Mesenchymal stem cell (in vitro differentiated cells and primary cell): ENCODE data around the gene ZNF670.

Experiments used
- DNase-seq: peaks from one replicate; pipeline ENCODE4 v3.0.0-alpha.2; 2013
- H2AFZ ChIP-seq: one replicate; pipeline ENCODE4 v1.6.1; 2013; ENCODE audit warnings: low read depth, mild to moderate bottlenecking, control low read depth, inconsistent platforms, low read length, moderate library complexity
- H2AK5ac ChIP-seq: 2 replicates; pipeline ENCODE4 v1.6.1; 2013; ENCODE audit warnings: low read length, moderate library complexity, mild to moderate bottlenecking, inconsistent platforms; ENCODE audit not compliant: severe bottlenecking
- H2BK120ac ChIP-seq: one replicate; pipeline ENCODE4 v1.6.1; 2013; ENCODE audit warnings: low read depth, mild to moderate bottlenecking, inconsistent platforms, low read length, moderate library complexity
- H2BK12ac ChIP-seq, 2 experiments: one replicate each; pipeline ENCODE4 v1.6.1; 2013; ENCODE audit warnings: inconsistent platforms in 2 of 2, low read length in 2 of 2, mild to moderate bottlenecking in 2 of 2, moderate library complexity in 2 of 2, control low read depth in 1 of 2
- H2BK15ac ChIP-seq: one replicate; pipeline ENCODE4 v1.6.1; 2013; ENCODE audit warnings: mild to moderate bottlenecking, low read depth, inconsistent platforms; ENCODE audit not compliant: poor library complexity, severe bottlenecking
- H2BK5ac ChIP-seq: 2 replicates; pipeline ENCODE4 v1.6.1; 2013; ENCODE audit warnings: low read depth, mild to moderate bottlenecking, low read length, control low read depth, inconsistent platforms; ENCODE audit not compliant: poor library complexity, severe bottlenecking
- H3K14ac ChIP-seq, 2 experiments: one replicate each; pipeline ENCODE4 v1.6.1; 2013; ENCODE audit warnings: inconsistent platforms in 2 of 2, low read length in 2 of 2, control low read depth in 1 of 2, mild to moderate bottlenecking in 1 of 2, moderate library complexity in 1 of 2
- H3K18ac ChIP-seq, 2 experiments: one replicate each; pipeline ENCODE4 v1.6.1; 2013; ENCODE audit warnings: inconsistent platforms in 2 of 2, low read length in 2 of 2, control low read depth in 1 of 2, low read depth in 1 of 2, mild to moderate bottlenecking in 1 of 2
- H3K23ac ChIP-seq, 2 experiments: one replicate each; pipeline ENCODE4 v1.6.1; 2013; ENCODE audit warnings: inconsistent platforms in 2 of 2, low read length in 2 of 2, mild to moderate bottlenecking in 2 of 2, moderate library complexity in 2 of 2, control low read depth in 1 of 2
- H3K27ac ChIP-seq: 2 replicates; pipeline ENCODE4 v1.5.1; 2013; ENCODE audit warnings: mild to moderate bottlenecking, moderate library complexity, low read length, control low read depth, inconsistent platforms; ENCODE audit not compliant: poor library complexity, severe bottlenecking
- H3K27me3 ChIP-seq, 2 experiments: 2 replicates each; pipeline versions ENCODE4 v1.6.1 to v1.7.0; 2013; ENCODE audit warnings: low read length in 2 of 2, mild to moderate bottlenecking in 2 of 2, moderate library complexity in 2 of 2, control low read depth in 1 of 2, inconsistent platforms in 1 of 2; ENCODE audit not compliant: control insufficient read depth in 1 of 2, insufficient read depth in 1 of 2
- H3K36me3 ChIP-seq, 2 experiments: 2 replicates each; pipeline versions ENCODE4 v1.6.1 to v1.7.0; 2013; ENCODE audit warnings: low read length in 2 of 2, control low read depth in 1 of 2, inconsistent platforms in 1 of 2, low read depth in 1 of 2, mild to moderate bottlenecking in 1 of 2; ENCODE audit not compliant: insufficient read depth in 2 of 2, control insufficient read depth in 1 of 2
- H3K4ac ChIP-seq, 2 experiments: one replicate each; pipeline ENCODE4 v1.6.1; 2013; ENCODE audit warnings: inconsistent platforms in 2 of 2, low read length in 2 of 2, mild to moderate bottlenecking in 2 of 2, moderate library complexity in 2 of 2, control low read depth in 1 of 2, low read depth in 1 of 2
- H3K4me1 ChIP-seq: 2 replicates; pipeline ENCODE4 v1.6.1; 2013; ENCODE audit warnings: low read depth, low read length, control low read depth; ENCODE audit not compliant: control insufficient read depth, insufficient read depth
- H3K4me2 ChIP-seq: 2 replicates; pipeline ENCODE4 v1.6.1; 2013; ENCODE audit warnings: low read length, mild to moderate bottlenecking, inconsistent platforms; ENCODE audit not compliant: poor library complexity, severe bottlenecking
- H3K4me3 ChIP-seq, 2 experiments: 2 replicates each; pipeline versions ENCODE4 v1.5.1 to v1.7.0; 2013; ENCODE audit warnings: low read length in 2 of 2, mild to moderate bottlenecking in 2 of 2, control low read depth in 1 of 2, low read depth in 1 of 2; ENCODE audit not compliant: insufficient read depth in 1 of 2
- H3K79me1 ChIP-seq: replicated peaks from 2 replicates; pipeline ENCODE4 v1.6.1; 2013; ENCODE audit warnings: mild to moderate bottlenecking, control low read depth, low read length, inconsistent platforms; ENCODE audit not compliant: poor library complexity, severe bottlenecking
- H3K9ac ChIP-seq: 2 replicates; pipeline ENCODE4 v1.7.0; 2013; ENCODE audit warnings: mild to moderate bottlenecking, low read length, moderate library complexity
- H3K9me3 ChIP-seq: 2 replicates; pipeline ENCODE4 v1.7.0; 2013; ENCODE audit warnings: mild to moderate bottlenecking, low read length; ENCODE audit not compliant: control insufficient read depth
- H4K8ac ChIP-seq: one replicate; pipeline ENCODE4 v1.6.1; 2013; ENCODE audit warnings: inconsistent platforms, mild to moderate bottlenecking, low read length, moderate library complexity
- H4K91ac ChIP-seq: one replicate; pipeline ENCODE4 v1.6.1; 2013; ENCODE audit warnings: mild to moderate bottlenecking, low read length, inconsistent platforms
- WGBS: methylation state at CpG from one replicate; pipeline ENCODE4 v1.1.7; 2013; ENCODE audit warnings: mixed read lengths; 5-methylcytosine and 5-hydroxymethylcytosine counted together

ZNF670 gene

DNA sequence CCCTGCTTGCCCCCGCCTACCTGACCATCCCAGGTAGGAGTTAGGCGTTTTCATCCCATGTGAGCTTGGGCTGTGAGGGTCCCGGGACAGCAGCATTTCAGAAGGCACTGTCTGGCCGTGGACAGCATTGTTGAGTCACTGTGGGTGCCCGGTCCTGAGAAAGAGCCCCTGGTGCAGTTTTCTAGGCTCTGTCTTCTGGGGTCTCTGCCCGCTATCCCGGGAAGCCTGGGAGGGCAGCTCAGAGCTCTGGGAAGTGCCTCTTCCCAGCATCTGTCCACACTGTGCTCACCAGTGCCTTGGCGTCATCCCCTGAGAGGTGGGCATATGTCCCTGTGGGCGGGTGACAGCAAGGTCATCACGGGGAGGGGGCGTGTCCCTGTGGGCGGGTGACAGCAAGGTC lies 36.9 kb upstream of the ZNF670 start:
- H3K36me3 ChIP-seq: no peaks in the 10 kb centered on the region
- no peak overlapping the region for H2BK15ac ChIP-seq
- no peak overlapping the region for H3K23ac ChIP-seq
- H3K4me1 ChIP-seq: peaks cover 24% of the 10 kb centered on the region
- H3K27me3 ChIP-seq: no peaks in the 10 kb centered on the region
- no peak overlapping the region for H3K9ac ChIP-seq
- DNase-seq: no peak
- no peak overlapping the region for H3K18ac ChIP-seq
- H3K4me3 ChIP-seq: no peak overlapping the region
- no peak overlapping the region for H2AFZ ChIP-seq
- no peaks in the 10 kb centered on the region for H3K9me3 ChIP-seq
- H3K4ac ChIP-seq: no peak overlapping the region
- H2BK5ac ChIP-seq: no peak overlapping the region
- no peak overlapping the region for H4K91ac ChIP-seq
- H3K79me1 ChIP-seq: peaks cover 2% of the 10 kb centered on the region
- no peak overlapping the region for H3K4me2 ChIP-seq
- 87% methylated on average over 7 of the region's 12 CpGs for WGBS
- no peak overlapping the region for H2BK12ac ChIP-seq
- H2AK5ac ChIP-seq: no peak overlapping the region
- no peak overlapping the region for H3K14ac ChIP-seq
- H4K8ac ChIP-seq: no peak overlapping the region
- no peak overlapping the region for H2BK120ac ChIP-seq
- H3K27ac ChIP-seq: no peak overlapping the region

DNA sequence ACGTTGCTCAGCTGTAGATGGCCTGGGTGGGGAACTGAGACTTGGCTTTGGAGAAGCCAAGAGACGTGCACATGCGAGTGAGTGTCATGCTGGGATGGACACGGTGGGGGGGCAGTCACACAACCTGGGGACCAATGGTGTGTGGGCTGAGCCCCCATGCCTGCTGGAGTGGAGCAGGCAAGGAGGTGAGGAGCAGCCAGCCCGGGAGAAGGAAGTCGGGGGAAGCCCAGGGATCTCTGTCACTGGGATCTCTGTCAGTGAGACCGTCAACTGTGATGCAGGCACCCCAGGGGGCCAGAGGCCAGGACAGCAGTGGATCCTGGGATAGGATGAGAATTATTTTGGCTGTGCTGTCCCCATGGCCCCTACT lies 36.5 kb upstream of the ZNF670 start:
- Histone ChIP-seq H2BK12ac (no peak overlapping the region), H2AFZ (no peak overlapping the region), H4K8ac (no peak overlapping the region), H3K36me3 (no peaks in the 10 kb centered on the region), H2AK5ac (no peak overlapping the region), H3K4me3 (no peak overlapping the region), H4K91ac (no peak overlapping the region), H3K14ac (no peak overlapping the region), H3K4ac (no peak overlapping the region), H3K23ac (peak overlapping the region in 1 of 2 experiments; percentile 9), H3K9ac (no peak overlapping the region), H3K4me1 (peaks cover 25% of the 10 kb centered on the region), H3K4me2 (no peak overlapping the region), H2BK5ac (no peak overlapping the region), H2BK120ac (no peak overlapping the region), H3K27me3 (no peaks in the 10 kb centered on the region), H3K9me3 (no peaks in the 10 kb centered on the region), H3K18ac (no peak overlapping the region), H2BK15ac (no peak overlapping the region), H3K27ac (no peak overlapping the region), H3K79me1 (peaks cover 2% of the 10 kb centered on the region)
- no peak for DNase-seq
- 82% methylated on average over 5 of the region's 7 CpGs for WGBS

DNA sequence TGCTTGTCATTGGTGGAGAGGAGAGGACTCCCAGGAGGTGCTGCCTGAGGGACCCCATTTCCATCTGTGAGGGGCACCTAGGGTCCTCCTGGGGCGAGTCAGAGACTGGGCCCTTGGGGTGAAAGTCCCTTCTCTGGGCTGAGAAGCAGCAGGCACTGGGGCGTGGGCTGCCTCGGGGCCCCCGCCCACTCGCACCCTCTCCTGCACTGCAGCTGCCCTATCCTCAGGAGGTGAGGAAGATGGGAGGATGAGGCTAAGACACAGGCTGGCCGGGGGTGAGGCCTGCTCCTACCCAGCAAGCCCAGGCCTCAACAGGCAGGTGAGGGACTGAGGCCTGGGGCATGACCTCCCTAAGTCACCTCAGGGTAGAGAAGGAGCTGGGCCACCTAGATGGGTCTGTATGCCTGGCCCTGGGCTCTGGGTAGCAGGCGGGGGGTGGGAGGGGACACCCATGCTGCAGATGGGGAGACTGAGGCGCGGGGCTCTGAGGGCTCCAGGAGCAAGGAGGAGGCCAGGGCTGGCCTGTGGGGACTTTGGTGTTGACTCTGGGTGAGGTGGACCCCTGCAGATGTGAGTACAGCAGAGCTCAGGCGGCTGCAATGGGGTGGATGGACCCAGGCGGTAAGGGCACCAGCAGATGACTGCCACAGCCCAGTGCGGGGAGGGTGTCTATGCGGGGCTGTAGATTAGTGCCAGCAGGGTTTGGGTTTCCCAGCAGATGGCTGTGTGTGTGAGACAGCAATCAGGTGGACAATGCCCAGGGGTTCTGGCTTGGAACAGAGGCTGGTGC lies 35.9 kb upstream of the ZNF670 start:
- no peak overlapping the region for H3K4me2 ChIP-seq
- no peak overlapping the region for H2AK5ac ChIP-seq
- H3K9ac ChIP-seq: no peak overlapping the region
- DNase-seq: no peak
- no peaks in the 10 kb centered on the region for H3K27me3 ChIP-seq
- no peak overlapping the region for H2BK5ac ChIP-seq
- H4K91ac ChIP-seq: no peak overlapping the region
- H3K79me1 ChIP-seq: peaks cover 2% of the 10 kb centered on the region
- 90% methylated on average over 13 of the region's 13 CpGs for WGBS
- no peak overlapping the region for H3K27ac ChIP-seq
- H4K8ac ChIP-seq: no peak overlapping the region
- no peak overlapping the region for H2BK15ac ChIP-seq
- H3K18ac ChIP-seq: no peak overlapping the region
- H2BK12ac ChIP-seq: no peak overlapping the region
- H3K23ac ChIP-seq: no peak overlapping the region
- H3K4me1 ChIP-seq: peaks cover 25% of the 10 kb centered on the region
- peak overlapping the region in 1 of 2 experiments; percentile 15 for H3K4me3 ChIP-seq
- H3K36me3 ChIP-seq: no peaks in the 10 kb centered on the region
- no peaks in the 10 kb centered on the region for H3K9me3 ChIP-seq
- H3K14ac ChIP-seq: no peak overlapping the region
- no peak overlapping the region for H2BK120ac ChIP-seq
- H2AFZ ChIP-seq: no peak overlapping the region
- H3K4ac ChIP-seq: no peak overlapping the region

GRCh38 chr1:247113733-247114271 lies 35.2 kb upstream of the ZNF670 start:
- WGBS: 89% methylated on average over 5 of the region's 5 CpGs

More at GRCh38 chr1:247113733-247114271, 35.2 kb upstream of the ZNF670 start:
- Histone ChIP-seq H2BK15ac (no peak overlapping the region), H4K8ac (no peak overlapping the region), H3K36me3 (no peaks in the 10 kb centered on the region), H3K27me3 (no peaks in the 10 kb centered on the region), H2BK120ac (no peak overlapping the region), H3K4me3 (no peak overlapping the region), H4K91ac (no peak overlapping the region), H3K9me3 (no peaks in the 10 kb centered on the region), H3K9ac (no peak overlapping the region), H2BK12ac (no peak overlapping the region), H3K4me1 (peaks cover 25% of the 10 kb centered on the region), H3K27ac (no peak overlapping the region), H3K79me1 (peaks cover 2% of the 10 kb centered on the region), H3K4me2 (no peak overlapping the region), H3K4ac (no peak overlapping the region), H2BK5ac (no peak overlapping the region), H3K14ac (no peak overlapping the region), H3K23ac (no peak overlapping the region), H2AK5ac (no peak overlapping the region), H2AFZ (no peak overlapping the region), H3K18ac (no peak overlapping the region)
- DNase-seq: no peak
